RWPE2 (cell line): ENCODE results near the gene LRRC71.

Experiments
- ATAC-seq: fragments of 200-7000 bp; cut with Tn5 transposase; 3 replicates; pipeline ENCODE4 v1.9.1; 2021; ENCODE audit warnings: low read depth
- DNase-seq: peaks from one replicate; pipeline ENCODE4 v3.0.0-alpha.2; 2020; ENCODE audit warnings: low spot score
- H3K27ac ChIP-seq: fragments of 450-650 bp; 2 replicates; pipeline ENCODE4 v1.5.1; 2017; ENCODE audit warnings: mild to moderate bottlenecking; ENCODE audit not compliant: poor library complexity, severe bottlenecking
- H3K27me3 ChIP-seq: fragments of 250-450 bp; sonication (Bioruptor Pico); 2 replicates; pipeline ENCODE4 v1.5.1; 2021; ENCODE audit warnings: mild to moderate bottlenecking, moderate library complexity; ENCODE audit not compliant: insufficient read depth, poor library complexity, severe bottlenecking
- H3K36me3 ChIP-seq: fragments of 250-450 bp; sonication (Bioruptor Pico); 2 replicates; pipeline ENCODE4 v1.5.1; 2020; ENCODE audit warnings: low read depth, mild to moderate bottlenecking, moderate library complexity
- H3K4me1 ChIP-seq: fragments of 250-450 bp; sonication (Bioruptor Pico); 2 replicates; pipeline ENCODE4 v1.5.1; 2021; ENCODE audit warnings: mild to moderate bottlenecking, moderate library complexity; ENCODE audit not compliant: insufficient read depth, poor library complexity, severe bottlenecking
- H3K4me3 ChIP-seq: fragments of 250-450 bp; sonication (Bioruptor Pico); 2 replicates; pipeline ENCODE4 v1.5.1; 2021; ENCODE audit warnings: mild to moderate bottlenecking, moderate library complexity; ENCODE audit not compliant: severe bottlenecking
- H3K9me3 ChIP-seq: fragments of 250-450 bp; sonication (Bioruptor Pico); 2 replicates; pipeline ENCODE4 v1.5.1; 2021; ENCODE audit warnings: mild to moderate bottlenecking, moderate library complexity; ENCODE audit not compliant: severe bottlenecking
- TF ChIP-seq, protein P1 (sequence below): fragments of 450-650 bp; IDR thresholded peaks from one replicate; pipeline ENCODE4 v1.5.1; 2017; ENCODE audit warnings: mild to moderate bottlenecking, moderate library complexity; ENCODE audit not compliant: poor library complexity, severe bottlenecking

Gene LRRC71

GRCh38 chr1:156900896-156901589 is 19.4 kb upstream of the LRRC71 start:
- no peak overlapping the region for H3K4me3 ChIP-seq
- TF ChIP-seq, protein P1, sequence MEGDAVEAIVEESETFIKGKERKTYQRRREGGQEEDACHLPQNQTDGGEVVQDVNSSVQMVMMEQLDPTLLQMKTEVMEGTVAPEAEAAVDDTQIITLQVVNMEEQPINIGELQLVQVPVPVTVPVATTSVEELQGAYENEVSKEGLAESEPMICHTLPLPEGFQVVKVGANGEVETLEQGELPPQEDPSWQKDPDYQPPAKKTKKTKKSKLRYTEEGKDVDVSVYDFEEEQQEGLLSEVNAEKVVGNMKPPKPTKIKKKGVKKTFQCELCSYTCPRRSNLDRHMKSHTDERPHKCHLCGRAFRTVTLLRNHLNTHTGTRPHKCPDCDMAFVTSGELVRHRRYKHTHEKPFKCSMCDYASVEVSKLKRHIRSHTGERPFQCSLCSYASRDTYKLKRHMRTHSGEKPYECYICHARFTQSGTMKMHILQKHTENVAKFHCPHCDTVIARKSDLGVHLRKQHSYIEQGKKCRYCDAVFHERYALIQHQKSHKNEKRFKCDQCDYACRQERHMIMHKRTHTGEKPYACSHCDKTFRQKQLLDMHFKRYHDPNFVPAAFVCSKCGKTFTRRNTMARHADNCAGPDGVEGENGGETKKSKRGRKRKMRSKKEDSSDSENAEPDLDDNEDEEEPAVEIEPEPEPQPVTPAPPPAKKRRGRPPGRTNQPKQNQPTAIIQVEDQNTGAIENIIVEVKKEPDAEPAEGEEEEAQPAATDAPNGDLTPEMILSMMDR: no peak
- H3K27ac ChIP-seq: no peak overlapping the region
- H3K4me1 ChIP-seq: peaks cover 28% of the 10 kb centered on the region
- no peak for DNase-seq
- no peaks in the 10 kb centered on the region for H3K36me3 ChIP-seq
- no peak for ATAC-seq
- H3K9me3 ChIP-seq: no peaks in the 10 kb centered on the region
- no peaks in the 10 kb centered on the region for H3K27me3 ChIP-seq

DNA sequence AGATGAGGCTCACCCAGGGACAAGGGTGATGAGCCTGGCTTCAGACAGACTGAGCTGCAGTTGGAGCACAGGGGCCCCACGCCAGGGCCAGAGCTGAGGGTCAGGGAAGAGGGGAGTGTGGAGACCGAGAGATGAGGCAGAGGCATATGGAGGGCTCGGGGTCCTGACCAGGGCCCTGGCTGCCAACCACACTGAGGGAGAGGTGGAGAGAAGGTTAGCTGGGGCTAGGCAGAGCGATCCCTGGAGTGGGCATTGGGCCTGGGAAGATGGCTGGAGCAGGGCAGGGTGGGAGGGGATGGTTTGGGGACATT is 18.9 kb upstream of the LRRC71 start:
- Histone ChIP-seq H3K9me3 (no peaks in the 10 kb centered on the region), H3K4me1 (peaks cover 23% of the 10 kb centered on the region), H3K36me3 (no peaks in the 10 kb centered on the region), H3K4me3 (no peak overlapping the region), H3K27ac (no peak overlapping the region), H3K27me3 (no peaks in the 10 kb centered on the region)
- DNase-seq (no peak), ATAC-seq (no peak)
- TF ChIP-seq, protein P1: no peak

GRCh38 chr1:156901966-156902915 is 18.2 kb upstream of the LRRC71 start:
- Histone ChIP-seq H3K9me3 (no peaks in the 10 kb centered on the region), H3K36me3 (no peaks in the 10 kb centered on the region), H3K4me3 (no peak overlapping the region), H3K4me1 (peaks cover 21% of the 10 kb centered on the region), H3K27me3 (no peaks in the 10 kb centered on the region), H3K27ac (no peak overlapping the region)
- DNase-seq: no peak
- TF ChIP-seq, protein P1: no peak
- no peak for ATAC-seq

- ATAC-seq (no peak), DNase-seq (no peak)
- Histone ChIP-seq H3K27me3 (no peaks in the 10 kb centered on the region), H3K9me3 (no peaks in the 10 kb centered on the region), H3K27ac (no peak overlapping the region), H3K36me3 (peaks cover under 1% of the 10 kb centered on the region; the same call in 1 of the 2 replicates), H3K4me1 (peaks cover 10% of the 10 kb centered on the region), H3K4me3 (no peak overlapping the region)
- TF ChIP-seq, protein P1: no peak
These were observed 16.9 kb upstream of the LRRC71 start for GRCh38 chr1:156903328-156904091.
